Measurements from ENCODE around the gene ADAMTS7.

DNA sequence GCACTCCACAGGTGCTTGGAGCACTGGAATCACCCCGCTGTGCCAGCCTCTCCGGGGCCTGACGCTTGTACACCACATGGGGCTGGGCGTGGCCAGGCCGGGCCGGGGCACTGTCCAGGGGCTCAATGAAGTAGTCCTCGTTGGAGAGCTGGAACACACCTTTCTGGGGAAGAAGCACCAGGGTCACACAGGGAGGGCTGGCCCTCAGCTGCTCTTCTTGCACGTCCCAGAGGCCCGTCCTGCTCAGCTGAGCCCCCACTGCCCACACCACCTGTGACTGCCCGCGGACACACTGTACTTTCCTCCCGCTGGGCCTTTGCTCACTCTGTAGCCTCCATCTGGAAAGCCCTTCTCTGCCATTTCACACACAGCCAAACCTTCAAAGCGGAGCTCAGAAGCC is 13.3 kb downstream of the ADAMTS7 start:
- TF ChIP-seq, protein P1, sequence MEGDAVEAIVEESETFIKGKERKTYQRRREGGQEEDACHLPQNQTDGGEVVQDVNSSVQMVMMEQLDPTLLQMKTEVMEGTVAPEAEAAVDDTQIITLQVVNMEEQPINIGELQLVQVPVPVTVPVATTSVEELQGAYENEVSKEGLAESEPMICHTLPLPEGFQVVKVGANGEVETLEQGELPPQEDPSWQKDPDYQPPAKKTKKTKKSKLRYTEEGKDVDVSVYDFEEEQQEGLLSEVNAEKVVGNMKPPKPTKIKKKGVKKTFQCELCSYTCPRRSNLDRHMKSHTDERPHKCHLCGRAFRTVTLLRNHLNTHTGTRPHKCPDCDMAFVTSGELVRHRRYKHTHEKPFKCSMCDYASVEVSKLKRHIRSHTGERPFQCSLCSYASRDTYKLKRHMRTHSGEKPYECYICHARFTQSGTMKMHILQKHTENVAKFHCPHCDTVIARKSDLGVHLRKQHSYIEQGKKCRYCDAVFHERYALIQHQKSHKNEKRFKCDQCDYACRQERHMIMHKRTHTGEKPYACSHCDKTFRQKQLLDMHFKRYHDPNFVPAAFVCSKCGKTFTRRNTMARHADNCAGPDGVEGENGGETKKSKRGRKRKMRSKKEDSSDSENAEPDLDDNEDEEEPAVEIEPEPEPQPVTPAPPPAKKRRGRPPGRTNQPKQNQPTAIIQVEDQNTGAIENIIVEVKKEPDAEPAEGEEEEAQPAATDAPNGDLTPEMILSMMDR (IDR thresholded peaks at IDR 0.05), result no peak
- no peak for TF ChIP-seq ZFX (IDR thresholded peaks at IDR 0.05; ENCODE audit: borderline replicate concordance)

Measured in 22Rv1 (cell line).